HUES64 (cell line): ENCODE results near the gene RGS9.

Experiments used
- H3K27ac ChIP-seq: 2 replicates; pipeline ENCODE4 v1.7.0; 2013; ENCODE audit warnings: low read depth, low read length, inconsistent platforms
- H3K27me3 ChIP-seq: 2 replicates; pipeline ENCODE4 v1.6.1; 2013; ENCODE audit warnings: mild to moderate bottlenecking, low read length; ENCODE audit not compliant: insufficient read depth
- H3K36me3 ChIP-seq: 2 replicates; pipeline ENCODE4 v1.6.1; 2013; ENCODE audit warnings: mild to moderate bottlenecking, low read length; ENCODE audit not compliant: insufficient read depth
- H3K4me1 ChIP-seq: 2 replicates; pipeline ENCODE4 v1.6.1; 2013; ENCODE audit warnings: mild to moderate bottlenecking, low read length, moderate library complexity; ENCODE audit not compliant: insufficient read depth
- H3K4me3 ChIP-seq: 2 replicates; pipeline ENCODE4 v1.5.1; 2013; ENCODE audit warnings: mild to moderate bottlenecking, low read length, moderate library complexity
- H3K9ac ChIP-seq: 2 replicates; pipeline ENCODE4 v1.6.1; 2013; ENCODE audit warnings: mild to moderate bottlenecking, low read depth, low read length
- H3K9me3 ChIP-seq: 2 replicates; pipeline ENCODE4 v1.6.1; 2013; ENCODE audit warnings: low read depth, low read length; ENCODE audit not compliant: insufficient read depth
- WGBS: fragments of 150-250, 120-280 bp; methylation state at CpG from one replicate; pipeline ENCODE4 v1.1.7; 2013; ENCODE audit warnings: missing lambda C conversion rate; 5-methylcytosine and 5-hydroxymethylcytosine counted together

The RGS9 gene

DNA sequence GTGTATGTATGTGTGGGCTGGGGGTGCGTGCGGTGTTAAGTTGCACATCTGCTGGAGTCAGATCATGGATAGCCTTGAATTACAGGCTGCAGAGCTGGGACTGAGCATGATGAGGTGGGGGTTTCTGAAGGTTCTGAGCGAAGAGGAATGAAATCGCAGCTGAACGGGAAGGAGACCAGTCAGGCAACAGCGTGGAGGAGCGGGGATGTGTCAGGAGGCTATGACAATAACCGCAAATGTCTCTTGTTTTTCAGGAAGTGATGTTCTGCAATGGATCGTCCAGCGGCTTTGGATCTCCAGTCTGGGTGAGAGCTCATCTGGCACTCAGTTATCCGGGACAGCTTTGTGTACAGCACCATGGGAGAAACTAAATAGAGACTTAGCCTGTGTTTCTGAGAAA is 20.9 kb downstream of the RGS9 start:
- WGBS = 95% methylated on average over 11 of the region's 11 CpGs
- H3K36me3 ChIP-seq = no peaks in the 10 kb centered on the region

DNA sequence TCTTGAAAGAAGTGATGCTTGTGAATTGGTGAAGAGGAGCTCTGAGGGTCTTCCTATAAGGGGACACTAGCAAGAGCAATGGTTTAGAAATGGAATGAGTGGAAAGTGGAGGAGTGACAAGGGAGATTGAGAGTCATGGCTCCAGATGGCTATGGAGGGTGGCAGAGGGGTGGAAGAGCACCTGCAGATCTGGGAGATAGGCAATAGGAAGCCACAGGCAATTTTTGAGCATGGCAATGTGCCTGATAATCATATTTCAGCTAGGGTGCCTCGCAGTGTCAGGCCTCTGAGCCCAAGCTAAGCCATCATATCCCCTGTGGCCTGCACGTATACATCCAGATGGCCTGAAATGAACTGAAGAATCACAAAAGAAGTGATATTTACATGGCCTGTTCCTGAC is 21.5 kb downstream of the RGS9 start:
- H3K36me3 ChIP-seq = no peaks in the 10 kb centered on the region
- 69% methylated on average over 2 of the region's 2 CpGs for WGBS
- no peaks in the 10 kb centered on the region for H3K9me3 ChIP-seq
- H3K4me1 ChIP-seq = peaks cover 8% of the 10 kb centered on the region; the same call in 1 of the 2 replicates
- no peaks in the 10 kb centered on the region for H3K27me3 ChIP-seq
- no peak overlapping the region for H3K27ac ChIP-seq
- no peak overlapping the region for H3K4me3 ChIP-seq
- no peak overlapping the region for H3K9ac ChIP-seq

More for the DNA sequence above, 20.9 kb downstream of the RGS9 start:
- Histone ChIP-seq H3K9ac (no peak overlapping the region), H3K9me3 (no peaks in the 10 kb centered on the region), H3K4me3 (no peak overlapping the region), H3K4me1 (peaks cover 8% of the 10 kb centered on the region; the same call in 1 of the 2 replicates), H3K27me3 (no peaks in the 10 kb centered on the region), H3K27ac (no peak overlapping the region)

DNA sequence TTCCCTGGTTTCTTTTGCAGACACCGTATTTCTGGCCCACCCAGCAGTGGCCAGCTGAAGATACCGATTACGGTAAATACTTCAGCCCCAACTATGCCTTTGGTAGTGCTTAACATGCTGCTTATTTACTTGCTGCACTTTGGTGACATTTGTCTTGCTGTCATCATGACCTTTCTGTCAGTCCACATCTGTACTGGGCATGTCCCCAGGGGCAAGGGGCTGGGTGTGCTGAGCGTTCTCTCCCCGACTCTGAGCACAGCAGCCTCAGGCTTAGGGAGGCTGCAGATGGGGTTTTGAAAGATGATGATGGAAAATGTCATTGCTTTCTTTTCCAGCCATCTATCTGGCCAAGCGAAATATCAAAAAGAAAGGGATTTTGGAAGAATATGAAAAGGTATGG is 23.3 kb downstream of the RGS9 start:
- Histone ChIP-seq H3K4me1 (peaks cover under 1% of the 10 kb centered on the region; the same call in 1 of the 2 replicates), H3K27me3 (no peaks in the 10 kb centered on the region), H3K9me3 (no peaks in the 10 kb centered on the region), H3K9ac (no peak overlapping the region), H3K27ac (no peak overlapping the region), H3K4me3 (no peak overlapping the region), H3K36me3 (no peaks in the 10 kb centered on the region)
- 93% methylated on average over 6 of the region's 6 CpGs for WGBS

DNA sequence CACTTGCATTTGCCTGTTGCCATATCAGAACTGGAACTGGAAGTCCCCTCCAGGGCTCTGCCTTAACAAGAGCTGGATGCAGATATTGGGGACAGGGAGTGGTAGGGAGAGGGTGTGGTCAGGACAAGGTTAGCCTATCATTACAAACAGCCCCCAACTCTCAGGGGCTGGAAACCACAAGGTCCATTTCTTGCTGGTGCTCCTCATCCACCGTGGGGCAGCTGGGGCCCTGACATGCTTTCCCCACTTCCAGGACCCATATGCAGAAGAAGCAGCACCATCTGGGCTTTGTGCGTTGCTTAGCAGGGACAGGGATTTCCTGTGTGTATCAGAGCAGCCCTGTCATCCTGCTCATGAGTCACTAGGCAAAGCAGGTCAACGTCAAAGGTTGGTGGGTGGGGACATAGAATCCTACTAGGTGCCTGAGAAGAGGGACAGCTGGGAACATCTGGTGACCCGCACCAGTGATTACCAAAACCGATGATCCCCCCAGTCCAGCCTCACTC is 26.9 kb downstream of the RGS9 start:
- no peak overlapping the region for H3K4me3 ChIP-seq
- no peaks in the 10 kb centered on the region for H3K27me3 ChIP-seq
- H3K36me3 ChIP-seq = no peaks in the 10 kb centered on the region
- 68% methylated on average over 5 of the region's 5 CpGs for WGBS
- H3K9ac ChIP-seq = no peak overlapping the region
- no peak overlapping the region for H3K27ac ChIP-seq
- H3K9me3 ChIP-seq = no peaks in the 10 kb centered on the region
- H3K4me1 ChIP-seq = no peaks in the 10 kb centered on the region

DNA sequence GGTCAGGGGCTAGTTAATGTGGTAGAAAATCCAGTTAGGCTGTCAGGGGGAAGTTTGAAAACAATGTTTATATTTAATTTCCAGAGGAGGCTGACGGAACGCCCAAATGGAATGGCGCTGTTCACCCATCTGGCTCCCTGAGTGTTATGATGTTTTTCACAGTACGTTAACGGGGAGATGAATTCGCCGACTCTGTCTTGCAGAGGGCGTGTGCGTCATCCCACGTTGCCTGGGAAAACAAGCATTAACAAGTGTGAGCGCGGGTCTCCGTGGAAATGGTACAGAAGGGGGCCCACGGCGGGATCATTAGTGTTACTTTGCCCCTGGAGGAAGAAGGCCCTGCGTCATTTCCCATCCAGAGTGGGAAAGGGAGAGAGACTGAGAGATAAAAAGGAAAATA is 29.6 kb downstream of the RGS9 start:
- H3K27ac ChIP-seq = no peak overlapping the region
- no peak overlapping the region for H3K4me3 ChIP-seq
- H3K9ac ChIP-seq = no peak overlapping the region
- H3K9me3 ChIP-seq = no peaks in the 10 kb centered on the region
- H3K36me3 ChIP-seq = no peaks in the 10 kb centered on the region
- H3K4me1 ChIP-seq = no peaks in the 10 kb centered on the region
- 96% methylated on average over 16 of the region's 16 CpGs for WGBS
- no peaks in the 10 kb centered on the region for H3K27me3 ChIP-seq

DNA sequence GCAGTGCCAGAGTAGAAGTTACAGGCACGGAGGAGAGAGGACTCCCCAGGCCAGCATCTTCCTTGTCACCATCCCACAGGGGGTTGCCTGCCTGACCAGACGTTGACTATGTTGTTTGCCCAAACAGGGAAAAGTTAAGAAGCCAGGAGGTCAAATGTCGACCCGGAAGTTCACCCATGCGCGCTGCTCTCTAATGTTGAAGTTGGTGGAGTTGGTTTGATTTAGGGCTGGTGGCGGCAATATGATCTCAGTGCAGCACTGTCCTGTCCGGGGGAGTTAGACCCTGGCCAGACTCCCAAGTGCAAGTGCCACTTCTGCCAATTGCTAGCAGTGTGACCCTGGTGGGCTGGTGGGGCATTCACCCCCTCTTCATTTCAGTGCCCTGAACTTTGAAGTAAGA is 30.4 kb downstream of the RGS9 start:
- H3K27ac ChIP-seq = no peak overlapping the region
- 92% methylated on average over 8 of the region's 8 CpGs for WGBS

DNA sequence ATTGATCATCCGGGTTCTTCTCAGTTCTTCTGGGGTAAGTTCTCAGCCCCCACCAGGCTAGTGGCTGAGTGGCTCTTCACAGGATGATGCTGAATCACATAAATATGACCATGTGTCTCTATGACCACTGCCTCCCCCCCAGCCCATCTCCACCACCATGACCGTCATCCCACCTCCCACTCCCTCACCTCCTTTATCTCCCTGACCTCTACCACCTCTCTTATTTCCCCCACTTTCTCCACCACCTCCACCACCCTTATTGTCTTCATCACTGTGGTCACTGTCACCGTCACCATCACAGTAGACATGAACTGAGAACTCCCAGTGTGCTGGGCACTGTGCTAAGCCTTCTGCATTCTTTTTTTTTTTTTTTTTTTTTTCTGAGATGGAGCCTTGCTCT is 32.5 kb downstream of the RGS9 start:
- Histone ChIP-seq H3K27me3 (no peaks in the 10 kb centered on the region), H3K9ac (no peak overlapping the region), H3K4me3 (no peak overlapping the region), H3K27ac (no peak overlapping the region), H3K4me1 (no peaks in the 10 kb centered on the region), H3K9me3 (no peaks in the 10 kb centered on the region), H3K36me3 (no peaks in the 10 kb centered on the region)
- WGBS = 96% methylated on average over 3 of the region's 3 CpGs

More for the DNA sequence above, 30.4 kb downstream of the RGS9 start:
- no peaks in the 10 kb centered on the region for H3K9me3 ChIP-seq
- no peaks in the 10 kb centered on the region for H3K4me1 ChIP-seq
- H3K4me3 ChIP-seq = no peak overlapping the region
- no peak overlapping the region for H3K9ac ChIP-seq
- no peaks in the 10 kb centered on the region for H3K36me3 ChIP-seq
- H3K27me3 ChIP-seq = no peaks in the 10 kb centered on the region

DNA sequence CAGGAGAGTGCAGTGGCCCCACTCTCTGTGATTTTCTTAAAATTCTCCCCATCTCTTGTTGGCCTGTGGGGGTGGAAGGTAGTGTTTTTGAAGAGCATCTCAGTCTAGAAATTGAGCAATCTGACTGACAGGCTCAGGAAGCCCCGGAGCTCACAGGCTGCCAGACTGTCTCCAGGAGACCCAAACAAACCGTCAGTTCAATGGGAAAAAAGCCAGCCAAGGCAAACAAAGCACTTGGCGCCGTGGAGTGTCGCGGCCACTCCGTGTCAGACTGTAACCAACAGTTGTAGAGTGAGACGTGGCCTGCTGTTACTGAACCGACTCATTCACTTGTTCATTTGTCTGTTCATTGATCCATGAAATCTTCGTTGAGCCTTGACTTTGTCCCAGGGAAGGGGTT is 33.7 kb downstream of the RGS9 start:
- H3K36me3 ChIP-seq = no peaks in the 10 kb centered on the region
- no peak overlapping the region for H3K4me3 ChIP-seq
- no peaks in the 10 kb centered on the region for H3K4me1 ChIP-seq
- 94% methylated on average over 10 of the region's 10 CpGs for WGBS
- H3K9me3 ChIP-seq = no peaks in the 10 kb centered on the region
- no peak overlapping the region for H3K27ac ChIP-seq
- H3K9ac ChIP-seq = no peak overlapping the region
- H3K27me3 ChIP-seq = no peaks in the 10 kb centered on the region

DNA sequence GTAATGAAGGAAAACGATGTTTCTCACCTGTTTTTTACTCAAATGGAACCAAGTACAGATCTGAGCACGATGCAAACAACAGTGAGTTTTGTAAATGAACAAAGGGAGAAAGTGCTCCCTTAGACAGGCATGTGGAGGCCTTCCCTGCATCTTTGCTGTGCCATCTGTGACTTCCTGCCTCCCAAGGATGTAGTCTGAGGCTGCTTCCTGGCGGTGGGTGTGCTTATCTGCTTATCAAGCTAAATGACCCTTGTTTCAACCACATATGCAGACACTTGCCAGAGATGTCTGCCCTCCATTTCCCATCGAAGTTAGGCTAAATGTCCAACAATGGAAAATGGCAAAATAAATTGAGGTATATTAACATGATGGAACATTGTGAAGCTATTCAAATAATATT is 34.6 kb downstream of the RGS9 start:
- 93% methylated on average over 4 of the region's 4 CpGs for whole genome bisulfite sequencing
- Histone ChIP-seq H3K4me1 (no peaks in the 10 kb centered on the region), H3K9me3 (no peaks in the 10 kb centered on the region), H3K9ac (no peak overlapping the region), H3K36me3 (no peaks in the 10 kb centered on the region), H3K4me3 (no peak overlapping the region), H3K27me3 (no peaks in the 10 kb centered on the region), H3K27ac (no peak overlapping the region)

DNA sequence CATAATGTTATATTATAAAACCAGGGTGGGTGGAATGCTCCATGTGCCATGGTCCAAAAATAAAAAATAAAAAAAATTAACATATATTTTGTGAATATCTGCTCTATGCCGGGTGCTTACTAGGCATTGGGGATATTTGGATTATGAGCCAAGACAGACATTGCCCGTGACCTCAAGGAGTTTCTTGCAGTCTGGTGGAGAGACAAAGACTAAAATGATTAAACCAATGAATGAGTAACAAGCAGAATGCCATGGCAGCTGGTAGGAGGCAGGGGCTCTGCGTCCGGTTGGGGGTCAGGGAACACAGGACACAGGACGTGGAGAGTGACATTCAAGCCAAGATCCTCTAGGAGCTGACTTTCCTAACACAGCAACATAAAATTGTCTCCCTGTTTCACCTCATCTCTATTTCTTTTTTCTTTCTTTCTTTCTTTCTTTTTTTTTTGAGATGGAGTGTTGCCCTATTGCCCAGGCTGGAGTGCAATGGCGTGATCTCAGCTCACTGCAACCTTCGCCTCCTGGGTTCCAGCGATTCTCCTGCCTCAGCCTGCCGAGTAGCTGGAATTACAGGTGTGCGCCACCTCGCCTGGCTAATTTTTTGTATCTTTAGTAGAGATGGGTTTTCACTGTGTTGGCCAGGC is 35.4 kb downstream of the RGS9 start:
- Histone ChIP-seq H3K4me3 (no peak overlapping the region), H3K27ac (no peak overlapping the region), H3K36me3 (no peaks in the 10 kb centered on the region), H3K4me1 (no peaks in the 10 kb centered on the region), H3K9ac (no peak overlapping the region), H3K9me3 (no peaks in the 10 kb centered on the region), H3K27me3 (no peaks in the 10 kb centered on the region)
- 94% methylated on average over 11 of the region's 11 CpGs for WGBS

DNA sequence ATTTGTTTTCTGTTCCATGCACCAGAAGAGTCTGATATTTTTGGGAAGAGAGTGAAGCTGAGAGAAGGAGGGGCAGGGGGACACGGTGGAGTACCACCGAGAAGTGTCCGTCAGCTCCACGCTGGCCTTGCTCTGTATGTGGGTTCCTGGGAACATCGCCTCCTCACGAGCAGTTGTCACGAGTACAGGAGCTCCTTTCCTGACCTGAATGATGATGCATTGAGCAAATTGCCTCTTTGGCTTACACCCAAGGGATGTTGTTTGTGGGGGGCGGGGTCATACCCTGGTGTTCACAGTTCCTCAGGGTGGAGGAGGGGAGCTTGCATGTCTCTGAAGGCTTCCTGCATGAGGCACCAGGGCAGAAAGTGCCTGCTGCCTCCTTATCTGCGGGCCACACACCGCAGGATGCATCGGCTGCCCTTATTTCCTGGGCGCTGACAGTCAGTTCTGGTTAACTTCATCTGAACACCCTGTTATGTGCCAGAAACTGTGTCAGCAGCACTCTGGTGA is 36.2 kb downstream of the RGS9 start:
- H3K9me3 ChIP-seq = no peaks in the 10 kb centered on the region
- no peak overlapping the region for H3K9ac ChIP-seq
- H3K36me3 ChIP-seq = no peaks in the 10 kb centered on the region
- H3K4me3 ChIP-seq = no peak overlapping the region
- H3K27me3 ChIP-seq = no peaks in the 10 kb centered on the region
- H3K27ac ChIP-seq = no peak overlapping the region
- WGBS = 84% methylated on average over 12 of the region's 12 CpGs
- no peaks in the 10 kb centered on the region for H3K4me1 ChIP-seq
